B cell (primary cell): ENCODE results near the gene LRRC25. TPM values are rescaled to one million over a fixed set of nuclear protein-coding genes. Genes with fewer than 3 reads are reported as not detected.

Experiments
- ATAC-seq: fragments of 200-7000 bp; cut with Tn5 transposase; one replicate; pipeline ENCODE4 v1.10.0; 2021; ENCODE audit warnings: low read depth, mild to moderate bottlenecking, moderate number of reproducible peaks, moderate library complexity
- CTCF ChIA-PET: fragments of 350-600 bp; sonication (Branson Sonifier 250); formaldehyde crosslinking; loops from one replicate; lab custom pipeline; 2021; ENCODE audit warnings: antibody characterized with exemption, inconsistent platforms; lab: Charles Lee
- POLR2A ChIA-PET: fragments of 350-600 bp; sonication (Branson Sonifier 250); formaldehyde crosslinking; loops from one replicate; lab custom pipeline; 2021; ENCODE audit warnings: antibody characterized with exemption; lab: Charles Lee
- DNase-seq: peaks from one replicate; pipeline ENCODE4 v3.0.0; 2013
- H2AFZ ChIP-seq: 2 replicates; pipeline ENCODE4 v1.6.1; 2012; ENCODE audit warnings: mild to moderate bottlenecking, low read depth, low read length; ENCODE audit not compliant: insufficient read depth, poor library complexity, severe bottlenecking
- H3K27ac ChIP-seq, 2 donors: 1 replicate in 1 of 2; 2 replicates in 1 of 2; pipeline ENCODE4 v1.5.1; 2012 to 2013; ENCODE audit warnings: low read length in 2 of 2, mild to moderate bottlenecking in 2 of 2, moderate library complexity in 1 of 2
- H3K27me3 ChIP-seq, 4 experiments: fragments of 200-600 bp in 1 of 4; sonication (generic) in 1 of 4; replicated peaks in 1 of 4; 1 replicate in 2 of 4; 2 replicates in 2 of 4; pipeline versions ENCODE4 v1.6.1 to v1.7.0; 2013 to 2016; ENCODE audit warnings: low read length in 3 of 4, mild to moderate bottlenecking in 2 of 4, mixed read lengths in 1 of 4, moderate library complexity in 1 of 4; ENCODE audit not compliant: insufficient read depth in 4 of 4, control insufficient read depth in 3 of 4; ENCODE audit errors: control extremely low read depth in 1 of 4
- H3K36me3 ChIP-seq, 2 experiments: replicated peaks in 1 of 2; 1 replicate in 1 of 2; 2 replicates in 1 of 2; pipeline versions ENCODE4 v1.6.1 to v1.7.1; 2013; ENCODE audit warnings: low read length in 1 of 2; ENCODE audit not compliant: insufficient read depth in 2 of 2, control insufficient read depth in 1 of 2; ENCODE audit errors: control extremely low read depth in 1 of 2, extremely low read depth in 1 of 2
- H3K4me1 ChIP-seq, 2 donors: fragments of 200-600 bp in 1 of 2; sonication (generic) in 1 of 2; 1 replicate in 1 of 2; 2 replicates in 1 of 2; pipeline versions ENCODE4 v1.5.1 to v1.6.1; 2013 to 2017; ENCODE audit warnings: low read length in 2 of 2; ENCODE audit not compliant: control insufficient read depth in 2 of 2, insufficient read depth in 2 of 2
- H3K4me2 ChIP-seq: replicated peaks from 2 replicates; pipeline ENCODE3; 2012; ENCODE audit warnings: mild to moderate bottlenecking, low read depth, low read length; ENCODE audit not compliant: poor library complexity, severe bottlenecking
- H3K4me3 ChIP-seq, 5 experiments: fragments of 200-600 bp in 1 of 5; sonication (generic) in 1 of 5; 1 replicate in 3 of 5; 2 replicates in 2 of 5; pipeline versions ENCODE4 v1.5.1 to v1.7.0; 2011 to 2016; ENCODE audit warnings: low read length in 4 of 5, mild to moderate bottlenecking in 4 of 5, low read depth in 2 of 5, control low read depth in 1 of 5, moderate library complexity in 1 of 5; ENCODE audit not compliant: insufficient read depth in 1 of 5; ENCODE audit errors: control extremely low read depth in 1 of 5, extremely low read depth in 1 of 5
- H3K79me2 ChIP-seq: fragments of 200-600 bp; sonication (generic); one replicate; pipeline ENCODE4 v1.6.0; 2016; ENCODE audit warnings: low read length; ENCODE audit not compliant: control insufficient read depth, insufficient read depth
- H3K9ac ChIP-seq: fragments of 200-600 bp; sonication (generic); 2 replicates; pipeline ENCODE4 v1.6.1; 2017; ENCODE audit warnings: mild to moderate bottlenecking, low read length, moderate library complexity
- H3K9me3 ChIP-seq, 3 donors: one replicate each; pipeline versions ENCODE4 v1.6.1 to v1.7.1; 2013; ENCODE audit warnings: low read length in 2 of 3; ENCODE audit not compliant: control insufficient read depth in 2 of 3, insufficient read depth in 1 of 3; ENCODE audit errors: control extremely low read depth in 1 of 3
- H4K20me1 ChIP-seq: 2 replicates; pipeline ENCODE4 v1.6.0; 2012; ENCODE audit warnings: mild to moderate bottlenecking, low read length; ENCODE audit not compliant: insufficient read depth, control insufficient read depth, poor library complexity, severe bottlenecking
- H3K27ac Mint-ChIP-seq: one replicate; pipeline ENCODE4 v1.8.0; 2021; ENCODE audit warnings: mixed read lengths
- H3K27me3 Mint-ChIP-seq: one replicate; pipeline ENCODE4 v1.8.0; 2021; ENCODE audit warnings: mixed read lengths
- H3K4me1 Mint-ChIP-seq: one replicate; pipeline ENCODE4 v1.8.0; 2021; ENCODE audit warnings: mixed read lengths
- H3K4me3 Mint-ChIP-seq: one replicate; pipeline ENCODE4 v1.8.0; 2021; ENCODE audit warnings: mixed read lengths
- H3K9me3 Mint-ChIP-seq: one replicate; pipeline ENCODE4 v1.8.0; 2022; ENCODE audit warnings: mixed read lengths; ENCODE audit not compliant: insufficient read depth
- EZH2 ChIP-seq: IDR thresholded peaks from 2 replicates; pipeline ENCODE4 v1.6.1; 2012; ENCODE audit warnings: borderline replicate concordance, low read depth, mild to moderate bottlenecking, moderate library complexity, low read length; ENCODE audit not compliant: insufficient read depth, poor library complexity, severe bottlenecking
- WGBS: methylation state at CpG from one replicate; pipeline ENCODE4 v1.1.5; 2013; ENCODE audit warnings: missing lambda C conversion rate; ENCODE audit not compliant: insufficient coverage; 5-methylcytosine and 5-hydroxymethylcytosine counted together
- intact Hi-C: fragments of 100-400 bp; cut with micrococcal nuclease; formaldehyde crosslinking; loops from one replicate; pipeline ENCODE4 v1.10.0; 2022
- polyA plus RNA-seq: library from polyadenylated mRNA; depleted of rRNA; stranded (reverse); fragments of >200 nt; gene quantifications from 2 replicates; pipeline ENCODE4 v1.2.3, GENCODE V29; 2012
- total RNA-seq, 2 donors: library from RNA; stranded (reverse); fragments of 120-200 nt in 1 of 2; gene quantifications; 1 replicate in 1 of 2; 2 replicates in 1 of 2; pipeline versions ENCODE4 v1.2.3 to v1.2.4, GENCODE V29; 2013 to 2022
- TF ChIP-seq, protein P1 (sequence below): fragments of 200-600 bp; IDR thresholded peaks from one replicate; pipeline ENCODE4 v1.8.0; 2022; ENCODE audit warnings: antibody characterized with exemption, mild to moderate bottlenecking

The LRRC25 gene
- total and polyA plus RNA-seq, 2 donors (not counting 1 experiment from before 2014, with no cell fraction given) = 2.4 to 5.7 TPM

DNA sequence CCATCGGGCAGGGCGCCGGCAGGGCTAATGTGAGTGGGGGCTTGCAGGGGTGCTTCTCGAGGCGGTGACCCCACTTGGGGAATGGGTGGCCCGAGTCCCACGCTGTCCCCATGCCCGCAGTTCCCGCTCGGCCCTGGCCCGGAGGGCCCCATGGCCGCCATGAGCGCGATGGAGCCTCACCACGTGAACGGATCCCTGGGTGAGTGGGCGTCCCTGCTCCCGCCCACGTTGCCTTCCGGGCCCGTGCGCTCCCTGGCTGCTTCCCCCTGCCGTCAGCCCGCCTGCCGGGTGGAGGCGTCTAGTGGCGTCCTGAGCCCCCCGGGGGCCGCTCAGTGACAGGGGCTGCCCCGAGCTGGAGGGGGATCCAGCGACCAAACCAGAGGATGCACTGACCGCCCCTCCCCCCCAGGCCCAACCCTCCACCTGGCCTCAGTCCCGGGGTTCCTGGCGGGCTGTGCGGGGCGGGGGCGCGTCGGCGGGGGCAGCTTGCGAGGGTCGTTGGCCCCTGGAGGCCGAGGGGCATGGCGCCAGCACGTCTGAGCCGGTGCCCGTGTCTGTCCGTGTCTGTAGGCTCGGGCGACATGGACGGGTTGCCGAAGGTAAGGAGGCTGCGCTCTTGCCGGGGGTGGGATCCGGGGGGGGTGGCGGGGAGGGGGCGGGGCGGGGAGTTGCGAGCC is 35.7 kb upstream of the LRRC25 start:
- Histone ChIP-seq H3K9me3 (no peaks in the 10 kb centered on the region), H4K20me1 (peaks cover 32% of the 10 kb centered on the region), H3K79me2 (peaks cover 10% of the 10 kb centered on the region), H3K4me3 (peak overlapping the region in 4 of 5 experiments; percentile 78 to 92 (median 86)), H3K27me3 (no peaks in the 10 kb centered on the region), H3K9ac (peak overlapping the region; percentile 84), H3K4me1 (peaks cover 40 to 65% of the 10 kb centered on the region in 2 donors), H3K27ac (peak overlapping the region; percentile 57 to 79), H3K4me2 (peak overlapping the region; percentile 98), H2AFZ (peak overlapping the region; percentile 76), H3K36me3 (no peaks in the 10 kb centered on the region)
- ATAC-seq (peak; percentile 15), DNase-seq (peak; percentile 85)
- CTCF ChIA-PET = interaction anchor here (3.4 kb wide), 1 partner anchor 17 kb away, joined by 13 read pairs; no protein-coding TSS in a partner anchor
- 3% methylated on average over 43 of the region's 59 CpGs for WGBS
- H3K4me3 Mint-ChIP-seq = peak overlapping the region; percentile 81
- H3K27ac Mint-ChIP-seq = peak overlapping the region; percentile 71
- POLR2A ChIA-PET = interaction anchor here (0.5 kb wide), 1 partner anchor 193 kb away, joined by 3 read pairs; no protein-coding TSS in a partner anchor
- TF ChIP-seq, protein P1, sequence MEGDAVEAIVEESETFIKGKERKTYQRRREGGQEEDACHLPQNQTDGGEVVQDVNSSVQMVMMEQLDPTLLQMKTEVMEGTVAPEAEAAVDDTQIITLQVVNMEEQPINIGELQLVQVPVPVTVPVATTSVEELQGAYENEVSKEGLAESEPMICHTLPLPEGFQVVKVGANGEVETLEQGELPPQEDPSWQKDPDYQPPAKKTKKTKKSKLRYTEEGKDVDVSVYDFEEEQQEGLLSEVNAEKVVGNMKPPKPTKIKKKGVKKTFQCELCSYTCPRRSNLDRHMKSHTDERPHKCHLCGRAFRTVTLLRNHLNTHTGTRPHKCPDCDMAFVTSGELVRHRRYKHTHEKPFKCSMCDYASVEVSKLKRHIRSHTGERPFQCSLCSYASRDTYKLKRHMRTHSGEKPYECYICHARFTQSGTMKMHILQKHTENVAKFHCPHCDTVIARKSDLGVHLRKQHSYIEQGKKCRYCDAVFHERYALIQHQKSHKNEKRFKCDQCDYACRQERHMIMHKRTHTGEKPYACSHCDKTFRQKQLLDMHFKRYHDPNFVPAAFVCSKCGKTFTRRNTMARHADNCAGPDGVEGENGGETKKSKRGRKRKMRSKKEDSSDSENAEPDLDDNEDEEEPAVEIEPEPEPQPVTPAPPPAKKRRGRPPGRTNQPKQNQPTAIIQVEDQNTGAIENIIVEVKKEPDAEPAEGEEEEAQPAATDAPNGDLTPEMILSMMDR = no peak
- TF ChIP-seq EZH2 = no peak
- intact Hi-C loops = no loop called here
- no peaks in the 10 kb centered on the region for H3K27me3 Mint-ChIP-seq
- H3K4me1 Mint-ChIP-seq = peaks cover 38% of the 10 kb centered on the region
- H3K9me3 Mint-ChIP-seq = no peaks in the 10 kb centered on the region
